Spleen (tissue), 11 donors: ENCODE measurements around the gene OR9Q1. TPM values are rescaled to one million over a fixed set of nuclear protein-coding genes. Genes with fewer than 3 reads are reported as not detected.

Source experiments
- DNase-seq: peaks from one replicate; pipeline ENCODE4 v3.0.0-alpha.2; 2020
- H3K27ac ChIP-seq, 8 donors: fragments of 200-600 bp; sonication (generic) in 7 of 8; 1 replicate in 4 of 8; 2 replicates in 4 of 8; pipeline versions ENCODE4 v1.5.0 to v1.8.0; 2016 to 2021; ENCODE audit warnings: inconsistent platforms in 4 of 8, mild to moderate bottlenecking in 4 of 8, moderate library complexity in 1 of 8
- H3K27me3 ChIP-seq, 7 donors: fragments of 200-600 bp; sonication (generic) in 6 of 7; replicated peaks in 1 of 7; 1 replicate in 4 of 7; 2 replicates in 3 of 7; pipeline versions ENCODE4 v1.5.0 to v1.8.0; 2016 to 2021; ENCODE audit warnings: inconsistent platforms in 3 of 7, mild to moderate bottlenecking in 1 of 7
- H3K36me3 ChIP-seq, 6 donors: fragments of 200-600 bp; sonication (generic) in 5 of 6; 1 replicate in 4 of 6; 2 replicates in 2 of 6; pipeline versions ENCODE4 v1.5.0 to v1.8.0; 2016 to 2021; ENCODE audit warnings: inconsistent platforms in 2 of 6
- H3K4me1 ChIP-seq, 6 donors: fragments of 200-600 bp; sonication (generic) in 5 of 6; 1 replicate in 3 of 6; 2 replicates in 3 of 6; pipeline versions ENCODE4 v1.5.0 to v1.8.0; 2016 to 2021; ENCODE audit warnings: inconsistent platforms in 3 of 6
- H3K4me3 ChIP-seq, 8 donors: fragments of 200-600 bp; sonication (generic) in 7 of 8; 1 replicate in 4 of 8; 2 replicates in 4 of 8; pipeline versions ENCODE4 v1.5.0 to v1.8.0; 2016 to 2021; ENCODE audit warnings: inconsistent platforms in 4 of 8, mild to moderate bottlenecking in 4 of 8, moderate library complexity in 2 of 8
- H3K9me3 ChIP-seq, 8 donors: fragments of 200-600 bp; sonication (generic) in 7 of 8; 1 replicate in 4 of 8; 2 replicates in 4 of 8; pipeline versions ENCODE4 v1.5.0 to v1.8.0; 2016 to 2021; ENCODE audit warnings: inconsistent platforms in 4 of 8
- POLR2A ChIP-seq, 3 donors: fragments of 450-650 bp; IDR thresholded peaks; one replicate each; pipeline ENCODE4 v1.5.1; 2017; ENCODE audit warnings: antibody characterized with exemption in 3 of 3, mild to moderate bottlenecking in 1 of 3
- POLR2AphosphoS5 ChIP-seq, 3 donors: sonication (generic); formaldehyde crosslinking; IDR thresholded peaks; one replicate each; pipeline ENCODE4 v1.5.1; 2017; ENCODE audit warnings: antibody characterized with exemption in 3 of 3
- WGBS, 5 donors: extraction: QIAGEN DNeasy Blood & Tissue Kit in 3 of 5; methylation state at CpG; one replicate each; pipeline versions ENCODE4 v1.1.5 to v1.1.7; 2013 to 2018; 5-methylcytosine and 5-hydroxymethylcytosine counted together
- intact Hi-C: fragments of 100-400 bp; cut with DNase I; formaldehyde crosslinking; loops from one replicate; pipeline ENCODE4 v1.15.0; 2023; ENCODE audit warnings: low total_unique reads
- polyA plus RNA-seq, 3 donors: library from polyadenylated mRNA; stranded (reverse); fragments of 200-250 nt; gene quantifications; one replicate each; pipeline ENCODE4 v1.2.1, GENCODE V29; 2013
- total RNA-seq, 7 donors: library from RNA; depleted of rRNA in 3 of 7; stranded (reverse); fragments of >200 nt in 3 of 7; fragmentation: NEBNext Ultra II Directional in 4 of 7; extraction: Animal tissue kit (Norgen Biotek cat#: 25700) in 4 of 7; gene quantifications; one replicate each; pipeline versions ENCODE4 v1.1.0 to v1.2.1, GENCODE V29; 2016 to 2021
- TF ChIP-seq, protein P1 (sequence below), 11 experiments: fragments of 200-600 bp in 7 of 11; fragments of 450-650 bp in 4 of 11; sonication (generic) in 4 of 11; IDR thresholded peaks in 8 of 11; conservative IDR thresholded peaks in 3 of 11; 1 replicate in 7 of 11; 2 replicates in 4 of 11; pipeline versions ENCODE4 v1.4.0 to v1.8.0; 2016 to 2021; ENCODE audit warnings: antibody characterized with exemption in 11 of 11, inconsistent platforms in 4 of 11, mild to moderate bottlenecking in 1 of 11
- donor health status: healthy with polysubstance abuse.
- donor health status: DM: no; HTN: no; CAD: no; lungs with moderate emphysema.
- donor health status: DM: no; HTN: no; CAD: no.
- donor health status: Bipolar disorder and iron deficiency.
- donor health status: healthy.
- donor health status: DM: no; HTN: no; CAD: no.
- donor health status: DM: yes; HTN: yes; CAD: no.

The OR9Q1 gene
- total and polyA plus RNA-seq, 10 donors, result not detected

- H3K4me3 ChIP-seq, result no peak overlapping the region
- TF ChIP-seq POLR2A (IDR thresholded peaks at IDR 0.05) (no peak), POLR2AphosphoS5 (IDR thresholded peaks at IDR 0.05) (no peak)
- TF ChIP-seq, protein P1, sequence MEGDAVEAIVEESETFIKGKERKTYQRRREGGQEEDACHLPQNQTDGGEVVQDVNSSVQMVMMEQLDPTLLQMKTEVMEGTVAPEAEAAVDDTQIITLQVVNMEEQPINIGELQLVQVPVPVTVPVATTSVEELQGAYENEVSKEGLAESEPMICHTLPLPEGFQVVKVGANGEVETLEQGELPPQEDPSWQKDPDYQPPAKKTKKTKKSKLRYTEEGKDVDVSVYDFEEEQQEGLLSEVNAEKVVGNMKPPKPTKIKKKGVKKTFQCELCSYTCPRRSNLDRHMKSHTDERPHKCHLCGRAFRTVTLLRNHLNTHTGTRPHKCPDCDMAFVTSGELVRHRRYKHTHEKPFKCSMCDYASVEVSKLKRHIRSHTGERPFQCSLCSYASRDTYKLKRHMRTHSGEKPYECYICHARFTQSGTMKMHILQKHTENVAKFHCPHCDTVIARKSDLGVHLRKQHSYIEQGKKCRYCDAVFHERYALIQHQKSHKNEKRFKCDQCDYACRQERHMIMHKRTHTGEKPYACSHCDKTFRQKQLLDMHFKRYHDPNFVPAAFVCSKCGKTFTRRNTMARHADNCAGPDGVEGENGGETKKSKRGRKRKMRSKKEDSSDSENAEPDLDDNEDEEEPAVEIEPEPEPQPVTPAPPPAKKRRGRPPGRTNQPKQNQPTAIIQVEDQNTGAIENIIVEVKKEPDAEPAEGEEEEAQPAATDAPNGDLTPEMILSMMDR (IDR thresholded peaks at IDR 0.05 in 8 of 11, conservative IDR thresholded peaks at IDR 0.05 in 3 of 11), result no peak
- no peaks in the 10 kb centered on the region for H3K4me1 ChIP-seq
- H3K27me3 ChIP-seq, result peaks cover 0 to 14% (median 0%) of the 10 kb centered on the region in 7 donors
- no peaks in the 10 kb centered on the region for H3K9me3 ChIP-seq
- 46 to 66% (median 56%) methylated on average over 6 of the region's 6 CpGs for WGBS, 5 donors
- intact Hi-C loops, result no loop called here
- no peaks in the 10 kb centered on the region for H3K36me3 ChIP-seq
- no peak overlapping the region for H3K27ac ChIP-seq
- no peak for DNase-seq
Observed at GRCh38 chr11:58061813-58062212, 38.1 kb downstream of the OR9Q1 start.

- no peak overlapping the region for H3K4me3 ChIP-seq
- 66 to 81% (median 78%) methylated on average over 5 of the region's 5 CpGs for WGBS, 5 donors
Observed at GRCh38 chr11:58067685-58068084, 44.0 kb downstream of the OR9Q1 start.

DNA sequence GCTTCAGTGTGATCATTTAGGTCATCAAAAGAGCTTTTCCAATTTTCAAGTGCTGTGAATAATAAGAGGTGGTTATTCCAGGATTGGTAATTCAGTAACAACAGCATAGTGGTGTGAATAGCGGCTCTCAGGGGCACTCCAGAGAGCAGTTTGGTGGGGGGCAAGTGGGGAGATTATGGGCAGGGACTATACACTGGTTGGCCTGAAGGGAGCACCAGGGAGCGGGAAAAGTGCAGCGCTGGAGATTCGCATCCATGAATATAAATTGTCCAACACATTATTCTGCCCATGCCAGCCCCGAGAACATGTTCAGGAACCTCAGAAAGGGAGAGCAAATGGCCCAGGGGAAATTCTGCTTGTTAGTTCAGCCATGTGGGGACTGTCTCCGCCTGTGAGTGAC lies 45.0 kb downstream of the OR9Q1 start:
- DNase-seq, result no peak
- 75 to 85% (median 79%) methylated on average over 6 of the region's 6 CpGs for WGBS, 5 donors
- H3K9me3 ChIP-seq, result peaks cover 0 to under 1% (median 0%) of the 10 kb centered on the region in 8 donors
- intact Hi-C loops, result no loop called here
- H3K4me1 ChIP-seq, result no peaks in the 10 kb centered on the region
- H3K36me3 ChIP-seq, result no peaks in the 10 kb centered on the region
- no peak overlapping the region for H3K27ac ChIP-seq
- peaks cover 0 to 14% (median 0%) of the 10 kb centered on the region in 7 donors for H3K27me3 ChIP-seq
- TF ChIP-seq POLR2A (IDR thresholded peaks at IDR 0.05), result no peak
- TF ChIP-seq POLR2AphosphoS5 (IDR thresholded peaks at IDR 0.05), result no peak
- TF ChIP-seq, protein P1 (IDR thresholded peaks at IDR 0.05 in 8 of 11, conservative IDR thresholded peaks at IDR 0.05 in 3 of 11), result no peak
- H3K4me3 ChIP-seq, result no peak overlapping the region

More at GRCh38 chr11:58067685-58068084, 44.0 kb downstream of the OR9Q1 start:
- TF ChIP-seq, protein P1 (IDR thresholded peaks at IDR 0.05 in 8 of 11, conservative IDR thresholded peaks at IDR 0.05 in 3 of 11), result no peak
- TF ChIP-seq POLR2A (IDR thresholded peaks at IDR 0.05) (no peak), POLR2AphosphoS5 (IDR thresholded peaks at IDR 0.05) (no peak)
- Histone ChIP-seq H3K27me3 (peaks cover 0 to 14% (median 0%) of the 10 kb centered on the region in 7 donors), H3K4me1 (no peaks in the 10 kb centered on the region), H3K9me3 (no peaks in the 10 kb centered on the region), H3K27ac (no peak overlapping the region), H3K36me3 (no peaks in the 10 kb centered on the region)
- no peak for DNase-seq
- intact Hi-C loops, result no loop called here

DNA sequence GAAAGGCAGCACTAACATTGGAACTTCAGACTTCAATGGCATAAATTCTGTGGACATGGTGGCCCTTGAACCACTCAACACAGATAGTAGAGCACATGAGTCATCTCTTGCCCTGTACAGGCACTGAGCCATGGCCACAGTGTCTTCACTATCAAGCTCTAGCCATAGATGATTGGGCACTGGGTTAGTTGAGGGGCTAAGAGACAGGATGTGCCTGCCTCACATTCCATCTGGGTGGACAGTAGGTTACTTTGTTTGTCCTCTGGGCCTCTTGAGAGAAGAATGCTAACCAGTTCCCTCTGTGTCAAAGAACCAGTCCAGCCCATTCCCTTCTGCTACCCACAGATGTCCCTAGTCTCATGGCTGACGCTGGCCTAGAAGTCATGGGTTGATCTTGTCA lies 46.9 kb downstream of the OR9Q1 start:
- intact Hi-C loops, result no loop called here
- WGBS, 5 donors, result 78 to 88% (median 80%) methylated on average over 1 of the region's 1 CpG
- Histone ChIP-seq H3K4me1 (no peaks in the 10 kb centered on the region), H3K27me3 (peaks cover 0 to 7% (median 0%) of the 10 kb centered on the region in 7 donors), H3K9me3 (peaks cover 0 to 17% (median 0%) of the 10 kb centered on the region in 8 donors), H3K27ac (no peak overlapping the region), H3K4me3 (no peak overlapping the region), H3K36me3 (no peaks in the 10 kb centered on the region)
- TF ChIP-seq, protein P1 (IDR thresholded peaks at IDR 0.05 in 8 of 11, conservative IDR thresholded peaks at IDR 0.05 in 3 of 11), result no peak
- TF ChIP-seq POLR2A (IDR thresholded peaks at IDR 0.05), result no peak
- no peak for TF ChIP-seq POLR2AphosphoS5 (IDR thresholded peaks at IDR 0.05)
- DNase-seq, result no peak
